Mononuclear cell (primary cell): ENCODE data around the gene AKAP8L. TPM values are rescaled to one million over a fixed set of nuclear protein-coding genes. Genes with fewer than 3 reads are reported as not detected.

Experiments used
- H3K27me3 ChIP-seq: 2 replicates; pipeline ENCODE4 v1.6.0; 2011; ENCODE audit warnings: low read length, control low read depth; ENCODE audit not compliant: insufficient read depth
- H3K4me1 ChIP-seq: 2 replicates; pipeline ENCODE4 v1.5.1; 2011; ENCODE audit warnings: mild to moderate bottlenecking, low read length, control low read depth; ENCODE audit not compliant: insufficient read depth
- H3K4me3 ChIP-seq: 2 replicates; pipeline ENCODE4 v1.5.1; 2011; ENCODE audit warnings: mild to moderate bottlenecking, low read length, moderate library complexity
- H3K9me3 ChIP-seq: 2 replicates; pipeline ENCODE4 v1.5.1; 2011; ENCODE audit warnings: low read depth, mild to moderate bottlenecking, control low read depth, low read length
- total RNA-seq: library from RNA; depleted of rRNA; stranded (reverse); fragments of >200 nt; gene quantifications from one replicate; pipeline ENCODE4 v1.2.3, GENCODE V29; 2012

AKAP8L gene
- total RNA-seq, 1 donor = 76.9 TPM

DNA sequence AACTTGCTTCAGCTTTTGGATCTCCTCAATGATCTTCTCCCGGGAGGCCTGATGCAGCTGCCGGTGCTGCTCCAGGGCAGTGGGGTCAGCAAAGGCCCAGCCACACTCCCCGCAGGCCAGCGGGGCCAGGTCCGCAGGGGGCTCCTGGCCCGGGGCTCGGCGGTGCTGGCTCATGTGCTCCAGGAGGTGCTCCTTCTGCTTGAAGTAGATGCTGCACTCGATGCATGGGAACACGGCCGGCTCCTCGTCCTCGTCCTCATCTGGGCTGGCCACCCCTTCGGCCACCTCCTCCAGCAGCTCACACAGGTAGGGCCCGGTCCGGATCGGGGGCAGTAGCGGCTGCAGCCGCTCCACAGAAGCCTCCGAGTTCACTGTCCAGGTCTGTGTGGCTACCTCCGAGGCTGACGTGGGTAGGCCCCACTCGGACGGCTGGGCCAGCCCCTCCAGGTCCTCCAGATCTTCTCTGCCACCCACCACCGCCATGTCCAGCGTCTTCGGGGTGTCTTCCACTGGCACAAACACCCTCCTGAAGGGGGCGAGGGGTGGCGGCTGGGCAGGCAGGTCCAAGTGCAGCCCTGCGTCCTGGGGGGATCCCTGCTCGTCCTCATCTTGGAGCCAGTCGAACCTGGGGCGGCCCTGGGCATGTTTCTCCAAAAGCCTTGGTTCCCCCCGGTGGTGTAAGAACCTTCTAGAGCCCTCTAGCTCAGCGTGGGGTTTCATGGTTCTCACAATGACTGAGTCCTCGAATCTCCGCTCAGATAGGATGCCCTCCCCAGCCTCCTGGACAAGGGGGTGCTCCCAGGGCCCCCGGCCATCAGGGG lies 21.2 kb upstream of the AKAP8L start:
- Histone ChIP-seq H3K9me3 (no peaks in the 10 kb centered on the region), H3K4me1 (no peaks in the 10 kb centered on the region), H3K27me3 (no peaks in the 10 kb centered on the region), H3K4me3 (no peak overlapping the region)

DNA sequence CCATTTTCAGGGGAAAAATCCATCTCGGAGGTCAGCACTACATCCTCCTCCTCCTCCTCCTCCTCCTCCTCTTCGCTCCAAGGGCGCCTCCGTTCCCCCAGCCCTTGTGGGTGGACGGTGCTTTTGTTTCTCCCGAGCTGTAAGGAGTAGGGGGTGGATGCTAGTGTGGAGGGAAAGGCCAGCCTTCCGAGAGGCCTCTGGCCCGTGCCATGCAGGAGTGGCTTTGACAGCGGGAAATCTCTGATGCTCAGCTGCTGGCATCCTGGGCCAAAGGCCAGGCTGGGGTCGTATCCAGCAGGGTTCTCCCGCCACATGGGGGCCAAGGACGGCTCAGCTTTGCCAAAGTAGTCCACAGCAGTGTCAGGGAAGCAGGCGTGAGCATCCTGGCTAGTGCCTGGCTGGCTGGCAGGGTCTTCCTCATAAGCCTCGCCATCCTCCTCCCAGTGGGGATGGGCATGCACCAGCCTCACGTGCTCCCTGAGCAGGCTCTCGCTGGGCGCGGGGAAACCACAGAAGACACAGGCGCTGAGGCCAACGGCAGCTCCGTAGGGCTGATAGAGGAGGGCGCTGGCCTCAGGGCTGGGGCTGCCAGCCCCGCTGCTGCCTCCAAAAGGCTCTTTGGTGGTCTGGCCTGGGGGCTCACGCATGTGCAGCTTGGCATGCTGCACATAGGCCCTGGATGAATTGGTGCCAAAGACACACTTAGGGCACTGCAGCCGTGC lies 20.5 kb upstream of the AKAP8L start:
- Histone ChIP-seq H3K27me3 (no peaks in the 10 kb centered on the region), H3K4me3 (no peak overlapping the region), H3K4me1 (no peaks in the 10 kb centered on the region), H3K9me3 (no peaks in the 10 kb centered on the region)

GRCh38 chr19:15438577-15438976 lies 19.8 kb upstream of the AKAP8L start:
- Histone ChIP-seq H3K4me1 (peaks cover under 1% of the 10 kb centered on the region), H3K9me3 (no peaks in the 10 kb centered on the region), H3K27me3 (no peaks in the 10 kb centered on the region), H3K4me3 (no peak overlapping the region)

DNA sequence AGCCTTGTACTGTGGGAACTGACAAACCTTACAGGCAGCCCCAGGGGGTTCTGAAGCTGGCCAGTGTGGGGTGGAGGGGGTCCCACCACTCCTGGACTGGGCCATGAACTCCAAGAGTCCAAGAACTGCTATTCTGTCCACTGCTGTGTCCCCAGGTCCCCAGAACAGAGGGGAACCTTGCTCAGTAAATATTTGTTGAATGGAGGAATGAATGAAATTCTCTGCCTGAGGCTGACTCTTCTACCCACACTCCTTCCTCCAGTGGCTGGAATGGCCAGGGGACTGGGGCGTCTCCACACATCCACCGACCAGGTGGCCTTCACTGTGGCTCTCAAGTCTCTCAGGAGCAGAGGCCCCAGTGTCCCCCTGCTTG lies 19.3 kb upstream of the AKAP8L start:
- Histone ChIP-seq H3K4me1 (peaks cover 5% of the 10 kb centered on the region), H3K27me3 (no peaks in the 10 kb centered on the region), H3K4me3 (no peak overlapping the region), H3K9me3 (no peaks in the 10 kb centered on the region)

- Histone ChIP-seq H3K4me1 (peaks cover 5% of the 10 kb centered on the region), H3K4me3 (no peak overlapping the region), H3K9me3 (no peaks in the 10 kb centered on the region), H3K27me3 (no peaks in the 10 kb centered on the region)
Observed at GRCh38 chr19:15437355-15438123, 18.8 kb upstream of the AKAP8L start.

- Histone ChIP-seq H3K4me1 (peaks cover 7% of the 10 kb centered on the region), H3K4me3 (no peak overlapping the region), H3K27me3 (no peaks in the 10 kb centered on the region), H3K9me3 (no peaks in the 10 kb centered on the region)
Observed at GRCh38 chr19:15436826-15437110, 18.0 kb upstream of the AKAP8L start.

- Histone ChIP-seq H3K4me1 (peaks cover 13% of the 10 kb centered on the region), H3K9me3 (no peaks in the 10 kb centered on the region), H3K4me3 (no peak overlapping the region), H3K27me3 (no peaks in the 10 kb centered on the region)
Observed at GRCh38 chr19:15436012-15436825, 17.4 kb upstream of the AKAP8L start.

- no peaks in the 10 kb centered on the region for H3K27me3 ChIP-seq
- H3K4me1 ChIP-seq = peaks cover 28% of the 10 kb centered on the region
- no peaks in the 10 kb centered on the region for H3K9me3 ChIP-seq
- no peak overlapping the region for H3K4me3 ChIP-seq
Observed at GRCh38 chr19:15433519-15434069, 14.8 kb upstream of the AKAP8L start.

DNA sequence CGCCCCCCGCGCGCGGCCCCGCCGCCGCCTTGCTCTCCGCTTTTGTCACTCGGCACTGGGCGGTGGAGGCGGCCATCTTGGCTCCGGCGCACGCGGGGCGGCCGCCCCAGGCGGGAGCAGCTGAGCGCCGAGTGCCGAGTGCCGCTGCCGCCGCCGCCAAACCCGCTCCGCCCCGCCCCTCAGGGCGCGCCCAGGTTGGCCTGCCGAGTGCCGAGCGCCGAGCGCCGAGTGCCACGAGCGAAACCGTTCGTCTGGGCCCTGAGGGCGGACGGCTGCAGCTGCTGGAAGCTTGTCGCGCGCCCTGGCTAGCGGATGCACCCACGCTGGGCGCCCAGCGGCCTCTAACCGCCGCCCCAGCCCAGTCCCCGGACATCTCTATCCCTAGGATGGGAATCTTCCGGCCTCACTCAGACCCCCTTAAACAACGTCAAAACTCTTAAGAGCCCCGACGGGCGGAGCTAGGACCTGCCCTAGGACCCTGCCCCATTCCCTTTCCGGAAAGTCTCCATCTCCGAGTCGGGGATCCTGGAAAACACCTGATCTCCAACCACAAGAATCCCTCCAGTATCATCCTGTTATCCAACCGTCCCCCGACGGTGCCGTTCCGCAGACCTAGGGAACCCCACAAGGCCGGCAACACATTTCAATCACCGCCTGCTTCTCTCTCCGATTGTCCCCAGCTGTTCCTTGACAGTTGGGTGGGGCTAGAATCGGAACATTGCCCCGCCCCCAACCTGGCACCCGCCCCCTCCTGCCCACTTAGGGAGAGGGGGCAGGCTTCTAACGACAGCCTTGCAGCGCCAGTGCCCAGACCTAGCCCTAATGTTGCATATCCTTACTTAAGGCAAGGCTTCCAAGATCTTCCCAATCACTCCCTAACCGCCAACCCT lies 14.1 kb upstream of the AKAP8L start:
- peaks cover 28% of the 10 kb centered on the region for H3K4me1 ChIP-seq
- H3K9me3 ChIP-seq = no peaks in the 10 kb centered on the region
- peak overlapping the region; percentile 76 for H3K4me3 ChIP-seq
- no peaks in the 10 kb centered on the region for H3K27me3 ChIP-seq

DNA sequence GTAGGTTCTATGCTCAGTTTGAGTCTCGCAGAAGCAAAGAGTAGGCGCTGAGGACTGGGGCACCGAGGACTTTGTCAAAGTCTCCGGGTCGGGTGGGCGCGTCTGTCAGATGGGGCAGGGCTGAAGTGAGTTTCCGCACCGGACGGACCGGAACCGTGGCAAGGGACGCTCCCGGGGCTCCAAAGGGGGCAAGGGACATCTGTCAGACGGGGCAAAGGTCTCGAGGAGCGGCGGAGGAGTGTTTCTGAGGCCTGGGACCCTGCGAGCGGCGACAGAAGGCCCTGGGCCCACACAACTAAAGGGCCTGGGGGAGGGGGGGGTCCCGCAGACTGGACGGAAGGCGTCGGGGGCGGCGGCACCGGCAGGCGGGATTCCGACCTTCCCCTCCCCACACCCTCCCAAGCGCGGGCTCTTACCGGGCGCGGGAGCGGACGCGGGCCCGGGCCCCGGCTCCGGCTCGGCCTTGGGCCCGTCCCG lies 13.3 kb upstream of the AKAP8L start:
- H3K4me1 ChIP-seq = peaks cover 28% of the 10 kb centered on the region

DNA sequence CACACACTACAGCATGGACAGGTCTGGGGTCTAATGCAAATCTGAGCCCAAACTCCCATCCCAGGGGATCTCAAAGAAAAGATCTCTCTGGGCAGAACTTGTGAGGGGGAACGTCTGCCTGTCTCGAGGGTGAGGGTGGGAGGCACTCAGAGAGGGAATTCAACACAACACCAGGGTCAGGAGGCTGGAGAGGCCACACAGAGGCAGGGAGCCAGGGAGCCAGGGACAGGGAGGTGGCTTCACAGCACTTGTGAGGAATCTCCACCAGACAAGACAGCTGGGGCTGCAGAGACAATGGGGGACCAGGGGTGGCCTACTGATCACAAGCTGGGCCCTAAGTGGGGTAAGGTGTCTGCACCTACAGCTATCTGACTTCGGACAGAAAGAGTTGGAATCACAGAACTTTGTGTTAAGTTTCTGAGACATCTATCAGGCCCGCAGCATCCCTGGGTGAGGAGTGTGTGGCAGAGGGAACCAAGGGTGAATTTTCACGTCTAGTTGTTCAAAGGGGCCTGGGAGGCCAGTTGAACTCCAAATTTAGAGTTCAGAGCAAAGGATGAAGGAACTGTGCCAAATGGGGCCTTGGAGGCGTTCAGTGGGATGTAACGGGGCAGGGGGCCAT lies 12.7 kb upstream of the AKAP8L start:
- H3K9me3 ChIP-seq = no peaks in the 10 kb centered on the region
- H3K4me3 ChIP-seq = peak overlapping the region; percentile 56
- no peaks in the 10 kb centered on the region for H3K27me3 ChIP-seq
- H3K4me1 ChIP-seq = peaks cover 28% of the 10 kb centered on the region

More for the DNA sequence above, 13.3 kb upstream of the AKAP8L start:
- no peaks in the 10 kb centered on the region for H3K27me3 ChIP-seq
- H3K9me3 ChIP-seq = no peaks in the 10 kb centered on the region
- H3K4me3 ChIP-seq = peak overlapping the region; percentile 56

DNA sequence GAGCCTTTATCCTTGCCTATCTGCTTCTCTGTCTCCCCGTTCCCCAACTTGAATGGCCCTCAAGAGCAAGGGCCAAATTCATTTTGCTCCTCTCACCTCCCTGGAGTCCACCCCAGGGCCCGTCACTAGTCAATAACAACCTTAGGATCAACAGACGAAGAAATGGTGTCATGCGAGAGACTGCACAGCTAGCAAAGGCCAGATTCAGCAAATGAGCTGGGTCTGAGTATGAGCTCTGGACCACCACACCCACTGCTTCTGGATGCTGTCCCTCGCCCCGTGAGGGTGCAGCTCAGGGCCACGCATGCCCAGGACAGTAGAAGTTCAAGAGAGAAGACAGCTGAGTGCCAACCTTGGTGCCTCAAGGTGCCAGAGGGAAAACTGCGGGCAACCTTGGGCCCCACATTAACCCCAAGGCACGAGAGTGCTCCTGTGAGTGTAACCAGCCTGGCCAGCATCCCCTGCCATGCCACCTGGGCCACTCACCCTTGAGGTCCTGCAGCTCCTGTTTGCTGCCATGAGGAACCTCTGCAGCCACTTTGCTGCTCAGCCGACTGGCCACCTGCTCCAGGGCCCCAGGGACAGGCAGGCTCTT lies 11.8 kb upstream of the AKAP8L start:
- H3K4me1 ChIP-seq = peaks cover 28% of the 10 kb centered on the region
- H3K4me3 ChIP-seq = no peak overlapping the region
- H3K27me3 ChIP-seq = no peaks in the 10 kb centered on the region
- no peaks in the 10 kb centered on the region for H3K9me3 ChIP-seq
